ENCODE measurements around the gene CDSN. TPM values are rescaled to one million over a fixed set of nuclear protein-coding genes. Genes with fewer than 3 reads are reported as not detected.

The CDSN gene
- total RNA-seq, 1 experiment from 2014 or later, result 0.16 TPM

- H3K27ac Mint-ChIP-seq (ENCODE audit: low read depth, unreplicated experiment), result no peak overlapping the region
- H3K27me3 Mint-ChIP-seq (ENCODE audit: insufficient read depth, unreplicated experiment), result no peaks in the 10 kb centered on the region
- H3K4me3 Mint-ChIP-seq (ENCODE audit: unreplicated experiment), result no peak overlapping the region
- TF ChIP-seq CTCF (IDR thresholded peaks at IDR 0.05; ENCODE audit: unreplicated experiment), result no peak
- intact Hi-C loops (cut with micrococcal nuclease), result no loop called here
- ChIA-PET POLR2A (no interaction called here), CTCF (interaction anchor here (0.6 to 1.3 kb wide), 4 partner anchors 15 to 149 kb away, joined by 3 to 7 read pairs (median 5); no protein-coding TSS in a partner anchor)
- no TSS peak for BruUV-seq (replicated peaks)
- H3K36me3 Mint-ChIP-seq (ENCODE audit: insufficient read depth, unreplicated experiment), result no peaks in the 10 kb centered on the region
- no peaks in the 10 kb centered on the region for H3K4me1 Mint-ChIP-seq (ENCODE audit: insufficient read depth, unreplicated experiment)
- no peak for DNase-seq (ENCODE audit: unreplicated experiment)
- H3K9me3 Mint-ChIP-seq (ENCODE audit: unreplicated experiment), result no peaks in the 10 kb centered on the region
These were observed 54.7 kb downstream of the CDSN start for GRCh38 chr6:31065556-31065955.

Other genes with a start within 250 kb of the CDSN start
- gene DDR1, start 235.9 kb downstream of the CDSN start, total RNA-seq (2022), result 59.7 and 66.0 TPM in 2 replicates
- gene GTF2H4, start 212.2 kb downstream of the CDSN start, total RNA-seq (2022), result 30.6 and 33.9 TPM in 2 replicates
- gene VARS2, start 206.2 kb downstream of the CDSN start, total RNA-seq (2022), result 38.8 and 52.7 TPM in 2 replicates
- gene SFTA2, start 188.3 kb downstream of the CDSN start, total RNA-seq (2022), result not detected in 2 replicates
- not detected in 2 replicates for gene MUCL3, start 179.5 kb downstream of the CDSN start, total RNA-seq (2022)
- gene MUC21, start 136.7 kb downstream of the CDSN start, total RNA-seq (2022), result not detected in 2 replicates
- not detected in 2 replicates for gene MUC22, start 110.0 kb downstream of the CDSN start, total RNA-seq (2022)
- not detected in 2 replicates for gene C6orf15, start 7.9 kb downstream of the CDSN start, total RNA-seq (2022)
- 7.7 and 11.7 TPM in 2 replicates for gene PSORS1C1, start 5.6 kb downstream of the CDSN start, total RNA-seq (2022)
- not detected in 2 replicates for gene PSORS1C2, start 18.6 kb upstream of the CDSN start, total RNA-seq (2022)
- 18.4 and 21.4 TPM in 2 replicates for gene CCHCR1, start 37.4 kb upstream of the CDSN start, total RNA-seq (2022)
- 3.6 and 6.5 TPM in 2 replicates for gene TCF19, start 38.1 kb upstream of the CDSN start, total RNA-seq (2022)
- gene POU5F1, start 50.2 kb upstream of the CDSN start, total RNA-seq (2022), result 1.5 and 2.0 TPM in 2 replicates
- gene HLA-C, start 151.6 kb upstream of the CDSN start, total RNA-seq (2022), result 151 and 228 TPM in 2 replicates
- 87.4 and 180 TPM in 2 replicates for gene HLA-B, start 236.7 kb upstream of the CDSN start, total RNA-seq (2022)

Measured in MCF 10A (cell line).